Left lobe of liver (tissue), 2 donors: Measurements from ENCODE around the gene TRIM73. TPM values are rescaled to one million over a fixed set of nuclear protein-coding genes. Genes with fewer than 3 reads are reported as not detected.
"Not testable (repeated sequence)": the region's sequence is repeated elsewhere in the genome, so short reads cannot be mapped to it uniquely, and the experiment has no call there.

Experiments used
- ATAC-seq: fragments of 200-7000 bp; cut with Tn5 transposase; one replicate; pipeline ENCODE4 v1.9.1; 2020; ENCODE audit warnings: mild to moderate bottlenecking, moderate library complexity
- DNase-seq: peaks from one replicate; pipeline ENCODE4 v3.0.0-alpha.2; 2020; ENCODE audit warnings: low spot score
- total RNA-seq: library from RNA; stranded (reverse); gene quantifications from one replicate; pipeline ENCODE4 v1.2.1, GENCODE V29; 2021
- donor health status: DM: no; HTN: no; CAD: no; lungs with moderate emphysema.
- donor health status: DM: no; HTN: yes; CAD: no.

The TRIM73 gene
- total RNA-seq, result 4.2 TPM

- not testable (repeated sequence) for ATAC-seq, DNase-seq
These were observed at the start of gene TRIM73 for GRCh38 chr7:75395329-75395728. Gene TRIM73, plus strand, starts transcription at chr7:75395629. Its CDS starts 3,305 bp downstream, at chr7:75398934.

GRCh38 chr7:75358671-75359541 is 36.5 kb upstream of the TRIM73 start:
- ATAC-seq (peak; percentile 91), DNase-seq (peak; percentile 26)

GRCh38 chr7:75359542-75359848 is 35.9 kb upstream of the TRIM73 start:
- not testable (repeated sequence) for ATAC-seq, DNase-seq

DNA sequence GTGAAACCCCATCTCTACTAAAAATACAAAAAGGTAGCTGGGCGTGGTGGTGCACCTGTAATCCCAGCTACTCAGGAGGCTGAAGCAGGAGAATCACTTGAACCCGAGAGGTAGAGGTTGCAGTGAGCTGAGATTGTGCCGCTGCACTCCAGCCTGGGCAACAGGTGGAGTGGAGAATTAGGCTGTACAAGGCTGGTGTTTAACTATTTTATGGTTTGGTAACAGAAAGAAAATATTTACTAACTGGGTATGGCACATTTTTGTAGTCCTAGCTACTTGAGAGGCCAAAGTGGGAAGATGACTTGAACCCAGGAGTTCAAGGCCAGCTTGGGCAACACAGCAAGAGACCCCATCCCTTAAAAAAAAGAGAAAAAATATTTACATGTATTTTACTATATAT is 31.4 kb upstream of the TRIM73 start:
- not testable (repeated sequence) for ATAC-seq

DNA sequence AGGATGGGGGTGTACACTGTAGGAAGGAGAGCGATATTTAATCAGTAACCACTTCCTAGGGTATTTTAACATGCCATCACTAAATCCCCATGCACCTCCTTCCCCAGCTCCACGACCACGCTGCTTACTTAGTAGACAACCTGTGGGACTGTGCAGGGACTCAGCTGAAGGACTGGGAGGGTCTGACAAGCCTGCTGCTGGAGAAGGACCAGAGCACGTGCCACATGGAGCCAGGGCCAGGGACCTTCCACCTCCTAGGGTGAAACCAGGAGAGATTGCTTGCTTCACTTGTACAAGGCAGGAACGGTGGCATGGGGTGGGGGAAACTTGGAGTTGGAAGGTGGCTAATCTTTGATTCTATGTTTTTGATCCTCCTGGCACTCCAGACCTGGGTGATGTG is 28.8 kb upstream of the TRIM73 start:
- ATAC-seq, result peak; percentile 20
- not testable (repeated sequence) for DNase-seq

More for the DNA sequence above, 31.4 kb upstream of the TRIM73 start:
- DNase-seq, result not testable (repeated sequence)

GRCh38 chr7:75367313-75367712 is 28.1 kb upstream of the TRIM73 start:
- peak; percentile 40 for ATAC-seq
- DNase-seq, result not testable (repeated sequence)

DNA sequence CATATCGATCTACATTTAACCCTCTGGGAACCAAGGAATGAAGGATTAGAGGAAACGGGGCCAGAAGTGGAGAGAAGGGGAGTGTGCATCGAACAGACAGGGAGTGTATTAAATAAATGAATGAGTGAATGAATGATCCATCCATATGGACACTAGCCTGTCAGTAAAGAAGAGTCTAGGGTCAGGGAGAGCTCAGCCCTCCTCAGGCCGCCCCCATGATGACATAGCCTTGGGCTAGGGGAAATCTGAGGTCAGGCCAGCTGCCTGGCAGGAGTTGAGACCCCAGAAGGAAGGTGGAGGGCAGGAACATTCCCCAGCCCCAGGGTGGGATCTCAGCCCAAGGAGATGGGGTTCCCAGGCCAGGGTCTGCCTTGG is 21.3 kb upstream of the TRIM73 start:
- ATAC-seq, result peak; percentile 34
- DNase-seq, result not testable (repeated sequence)

DNA sequence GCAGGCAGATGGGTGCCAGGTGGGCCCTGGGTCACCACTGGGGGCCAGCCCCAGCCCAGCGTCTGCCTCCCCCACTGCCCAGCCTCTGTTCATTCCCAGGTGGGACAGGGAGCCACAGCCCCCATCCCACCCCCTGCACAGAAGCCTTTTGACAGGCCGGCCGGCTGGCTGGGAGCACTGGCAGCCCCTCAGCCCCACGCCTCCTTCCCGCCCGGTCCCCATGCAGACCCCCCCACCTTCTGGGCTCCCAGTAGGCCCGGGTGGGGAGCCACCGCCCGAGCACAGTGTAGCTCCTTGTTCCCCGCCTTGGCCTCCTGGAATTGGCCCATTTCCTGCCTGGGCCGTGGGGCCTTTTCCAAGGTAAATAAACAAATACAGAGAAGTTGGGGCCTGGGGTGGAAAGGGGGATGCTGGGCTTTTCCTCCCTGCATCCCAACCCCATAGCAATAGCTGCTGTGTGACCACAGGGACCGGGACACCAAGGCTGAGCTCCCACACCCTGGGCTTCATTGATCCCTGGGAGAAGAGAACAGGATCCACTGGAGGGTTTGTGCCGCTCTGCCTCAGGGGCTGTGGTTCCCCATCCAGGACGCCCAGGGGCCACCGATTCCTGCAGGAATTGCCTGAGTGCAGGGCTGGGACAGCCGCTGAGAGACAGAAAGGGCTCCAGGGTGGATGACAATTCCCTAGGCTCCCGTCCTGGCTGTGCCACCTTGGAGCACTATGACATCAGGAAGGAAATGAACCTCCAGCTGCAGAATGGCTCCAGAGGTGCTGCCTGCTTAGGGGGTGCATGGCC is 20.7 kb upstream of the TRIM73 start:
- ATAC-seq, result peak; percentile 46
- DNase-seq, result not testable (repeated sequence)

DNA sequence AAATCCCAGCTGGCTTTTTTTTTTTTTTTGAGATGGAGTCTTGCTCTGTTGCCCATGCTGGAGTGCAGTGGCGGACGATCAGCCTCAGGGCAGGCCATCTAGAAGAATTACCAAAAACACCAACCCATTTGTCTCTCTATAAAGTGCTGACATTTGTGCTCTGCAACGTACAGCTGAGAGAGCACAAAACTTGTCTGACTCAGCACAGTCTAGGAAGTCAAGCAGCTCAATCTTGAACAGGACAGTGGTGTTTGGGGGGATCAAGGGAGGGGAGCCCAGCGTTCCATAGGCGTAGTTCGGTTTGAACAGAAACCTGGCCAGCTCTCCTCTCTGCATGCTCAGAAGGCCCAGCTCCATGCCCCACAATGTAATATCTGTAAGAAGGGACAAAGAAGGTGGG is 2.2 kb upstream of the TRIM73 start:
- not testable (repeated sequence) for DNase-seq
- peak; percentile 21 for ATAC-seq

- not testable (repeated sequence) for ATAC-seq, DNase-seq
These were observed 2.4 kb downstream of the TRIM73 start for GRCh38 chr7:75397865-75398264.

GRCh38 chr7:75398771-75399700 is 3.6 kb downstream of the TRIM73 start:
- peak; percentile 41 for ATAC-seq
- DNase-seq, result peak; percentile 21

DNA sequence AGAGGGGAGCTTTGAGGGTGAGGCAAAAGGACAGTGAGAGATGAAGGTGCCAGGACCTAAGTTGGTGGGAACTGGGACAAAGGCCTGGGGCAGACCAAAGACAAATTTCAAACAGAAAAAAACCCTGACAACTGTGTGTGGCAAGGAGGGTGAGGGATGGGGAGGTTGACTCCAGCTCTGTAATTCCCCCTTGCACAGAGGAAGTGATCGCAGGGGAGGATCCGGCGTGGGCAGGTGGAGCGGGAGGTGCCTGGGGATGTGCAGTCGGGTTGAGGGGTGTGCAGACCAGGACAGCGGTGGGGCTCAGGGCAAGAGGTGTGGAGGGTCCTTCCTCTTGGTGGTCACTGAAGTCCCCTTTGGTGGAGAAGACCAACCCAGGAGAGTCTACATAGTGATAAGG is 5.1 kb downstream of the TRIM73 start:
- DNase-seq, ATAC-seq: not testable (repeated sequence)

DNA sequence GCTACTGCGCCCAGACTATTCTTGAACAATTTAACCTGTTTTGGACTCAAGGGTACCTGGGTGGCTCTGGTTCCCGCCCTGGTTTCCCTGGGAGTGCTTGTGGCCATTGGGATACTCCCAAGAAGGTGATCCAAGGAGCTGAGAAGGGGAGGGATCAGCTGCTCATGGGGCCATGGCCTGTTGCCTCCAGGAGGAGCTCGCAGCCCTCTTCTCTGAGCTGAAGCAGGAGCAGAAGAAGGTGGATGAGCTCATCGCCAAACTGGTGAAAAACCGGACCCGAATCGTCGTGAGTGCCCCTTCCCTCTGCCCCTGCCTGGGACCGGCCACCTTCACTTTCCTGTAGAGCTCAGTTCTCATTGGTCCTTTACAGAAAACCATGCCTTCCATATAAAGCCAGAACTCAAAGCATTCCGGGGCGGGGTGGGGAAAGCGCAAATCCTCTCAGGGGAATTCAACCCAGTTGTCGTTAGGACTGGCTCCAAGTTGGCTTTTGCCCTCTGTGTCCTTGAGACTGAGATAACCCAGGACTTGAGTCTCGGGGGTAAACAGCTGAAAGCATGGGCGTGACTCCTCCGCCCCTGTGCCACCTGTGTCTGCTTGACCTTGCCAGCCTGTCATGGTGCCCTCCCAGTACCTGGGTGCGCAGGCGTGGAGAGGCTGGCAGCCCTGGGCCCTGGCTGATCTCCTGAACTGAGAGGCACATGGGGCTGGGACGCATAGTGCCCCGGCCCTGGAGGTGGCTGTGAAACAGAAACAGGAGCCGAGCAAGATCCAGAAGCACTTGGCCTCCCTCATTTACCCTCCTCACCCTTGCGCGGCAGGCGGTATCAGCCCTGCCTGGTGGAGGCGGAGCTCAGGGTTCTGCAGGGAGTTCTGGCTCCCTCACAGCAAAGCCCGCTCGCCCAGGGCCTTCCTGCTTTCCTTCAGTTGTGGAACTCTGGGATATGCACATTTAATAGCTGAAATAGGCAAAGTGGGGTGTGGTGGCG is 8.3 kb downstream of the TRIM73 start:
- ATAC-seq, DNase-seq: not testable (repeated sequence)

DNA sequence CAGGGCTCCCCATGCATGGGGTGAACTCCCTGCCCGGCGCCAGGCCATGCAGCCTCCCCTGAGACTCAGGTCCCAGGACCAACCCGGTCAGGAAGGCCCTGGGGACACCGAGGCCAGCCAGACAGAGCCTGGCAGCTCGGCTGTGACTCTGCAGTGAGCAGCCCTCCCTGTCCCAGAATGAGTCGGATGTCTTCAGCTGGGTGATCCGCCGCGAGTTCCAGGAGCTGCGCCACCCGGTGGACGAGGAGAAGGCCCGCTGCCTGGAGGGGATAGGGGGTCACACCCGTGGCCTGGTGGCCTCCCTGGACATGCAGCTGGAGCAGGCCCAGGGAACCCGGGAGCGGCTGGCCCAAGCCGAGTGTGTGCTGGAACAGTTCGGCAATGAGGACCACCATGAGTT is 9.2 kb downstream of the TRIM73 start:
- not testable (repeated sequence) for DNase-seq
- peak; percentile 18 for ATAC-seq

DNA sequence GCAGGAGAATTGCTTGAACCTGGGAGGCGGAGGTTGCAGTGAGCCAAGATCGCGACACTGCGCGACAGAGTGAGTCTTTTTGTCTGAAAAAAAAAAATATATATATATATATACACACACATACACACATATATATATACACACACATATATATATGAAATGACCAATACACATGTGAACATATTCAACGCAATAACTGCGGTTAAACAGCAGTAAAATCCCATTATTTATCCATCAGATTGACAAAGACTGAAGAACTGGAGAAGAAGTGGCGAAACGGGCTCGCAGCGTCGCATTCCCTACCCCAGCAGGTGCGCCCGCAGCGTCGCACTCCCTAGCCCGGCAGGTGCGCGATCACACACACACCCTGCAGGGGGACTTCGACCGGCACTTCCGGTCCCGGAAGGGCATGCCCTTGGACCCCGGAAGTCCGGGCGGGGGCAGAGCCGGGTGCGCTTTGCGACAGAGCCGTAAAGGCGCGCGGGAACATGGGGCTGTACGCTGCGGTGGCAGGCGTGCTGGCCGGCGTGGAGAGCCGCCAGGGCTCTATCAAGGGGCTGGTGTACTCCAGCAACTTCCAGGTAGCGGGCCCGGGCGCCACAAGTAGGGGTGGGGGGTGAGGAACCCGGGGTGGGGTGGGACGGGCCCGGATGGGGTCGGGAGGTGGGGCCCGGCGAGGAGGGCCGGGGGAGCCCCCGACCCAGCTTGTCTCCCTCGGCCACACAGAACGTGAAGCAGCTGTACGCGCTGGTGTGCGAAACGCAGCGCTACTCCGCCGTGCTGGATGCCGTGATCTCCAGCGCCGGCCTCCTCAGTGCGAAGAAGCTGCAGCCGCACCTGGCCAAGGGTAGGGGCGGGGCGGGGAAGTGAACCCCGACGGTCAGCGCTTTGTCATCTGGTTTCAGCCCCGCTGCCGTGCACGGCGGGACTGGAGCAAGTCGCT is 14.7 kb downstream of the TRIM73 start:
- DNase-seq, result not testable (repeated sequence)
- ATAC-seq, result peak; percentile 96

DNA sequence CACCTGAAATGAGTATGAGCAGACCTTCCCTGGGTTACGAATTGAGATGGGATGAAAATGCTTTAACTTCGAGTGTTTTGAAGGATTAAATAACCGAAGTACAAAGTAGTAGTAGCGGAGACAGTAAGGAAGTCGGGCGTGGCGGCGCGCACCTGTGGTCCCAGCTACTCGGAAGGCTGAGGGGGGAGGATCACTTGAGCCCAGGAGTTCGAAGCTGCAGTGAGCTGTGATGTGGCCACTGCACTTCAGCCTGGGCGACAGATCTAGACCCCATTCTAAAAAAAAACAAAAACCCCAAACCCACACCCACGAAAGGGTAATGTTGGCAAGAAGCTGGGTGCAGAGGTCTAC is 15.4 kb downstream of the TRIM73 start:
- not testable (repeated sequence) for ATAC-seq, DNase-seq

DNA sequence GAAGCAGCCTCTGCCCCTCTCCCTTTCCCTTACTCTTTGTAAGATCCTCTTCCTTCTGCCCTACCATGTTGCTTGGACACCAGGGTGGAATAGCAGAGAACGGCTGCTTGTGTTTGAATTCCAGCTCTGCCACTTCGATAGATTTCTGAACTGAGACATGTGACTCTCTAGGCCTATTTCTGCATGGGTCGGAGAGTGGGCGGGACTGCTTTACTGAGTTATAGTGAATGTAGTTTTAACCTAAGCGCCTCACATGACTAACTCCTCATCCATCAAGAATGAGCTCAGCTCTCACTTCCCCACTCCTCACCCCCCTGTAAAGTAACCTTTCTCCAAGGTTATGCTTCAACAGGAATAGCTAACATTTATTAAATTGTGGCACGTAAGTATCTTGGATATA is 18.8 kb downstream of the TRIM73 start:
- DNase-seq, ATAC-seq: not testable (repeated sequence)

DNA sequence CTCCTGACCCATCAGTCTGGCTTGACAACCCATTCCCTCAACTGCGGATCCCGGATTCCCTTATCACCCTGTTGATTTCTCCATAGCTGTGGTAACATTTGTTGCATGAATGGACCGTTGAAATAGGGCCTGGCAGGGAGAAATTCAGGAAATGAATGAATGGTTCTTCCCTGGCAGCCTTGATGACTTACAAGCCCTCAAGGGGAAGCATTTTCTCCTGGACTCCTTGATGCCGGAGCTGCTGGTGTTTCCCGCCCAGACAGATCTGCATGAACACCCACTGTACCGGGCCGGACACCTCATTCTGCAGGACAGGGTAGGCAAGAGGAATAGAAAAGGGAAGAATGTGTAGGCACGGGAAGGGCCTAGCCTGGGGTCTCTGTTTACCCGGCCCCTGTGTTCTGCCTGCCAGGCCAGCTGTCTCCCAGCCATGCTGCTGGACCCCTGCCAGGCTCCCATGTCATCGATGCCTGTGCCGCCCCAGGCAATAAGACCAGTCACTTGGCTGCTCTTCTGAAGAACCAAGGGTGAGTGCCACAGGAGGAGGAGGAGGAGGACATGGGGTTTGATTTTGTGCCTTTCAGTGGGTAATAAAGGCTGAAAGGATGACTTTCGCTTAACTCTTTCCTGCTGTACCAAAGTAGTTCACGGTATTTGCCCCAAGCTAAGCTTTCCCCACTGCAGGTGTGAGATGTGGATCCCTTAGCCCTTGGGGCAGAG is 19.4 kb downstream of the TRIM73 start:
- DNase-seq, ATAC-seq: not testable (repeated sequence)
